Transverse colon (tissue), 4 donors: ENCODE measurements around the gene PIH1D1.

ENCODE experiments used
- EP300 ChIP-seq: sonication (generic); formaldehyde crosslinking; IDR thresholded peaks from one replicate; pipeline ENCODE4 v1.6.1; 2017; ENCODE audit warnings: antibody characterized with exemption, low read depth
- POLR2A ChIP-seq: fragments of 450-650 bp; IDR thresholded peaks from one replicate; pipeline ENCODE4 v1.6.1; 2016; ENCODE audit warnings: antibody characterized with exemption, mild to moderate bottlenecking, moderate library complexity
- POLR2AphosphoS5 ChIP-seq, 3 donors: sonication (generic); formaldehyde crosslinking; IDR thresholded peaks; one replicate each; pipeline ENCODE4 v1.6.1; 2016; ENCODE audit warnings: antibody characterized with exemption in 3 of 3
- TF ChIP-seq, protein P1 (sequence below), 5 experiments: fragments of 200-600 bp in 3 of 5; fragments of 450-650 bp in 2 of 5; sonication (generic) in 3 of 5; IDR thresholded peaks; 1 replicate in 2 of 5; 2 replicates in 3 of 5; pipeline ENCODE4 v1.5.1; 2016 to 2017; ENCODE audit warnings: antibody characterized with exemption in 5 of 5, inconsistent platforms in 3 of 5, mild to moderate bottlenecking in 2 of 5, moderate library complexity in 1 of 5

GRCh38 chr19:49417088-49417487, 34.5 kb downstream of the PIH1D1 start:
- TF ChIP-seq POLR2A = no peak
- TF ChIP-seq EP300 = no peak
- TF ChIP-seq, protein P1, sequence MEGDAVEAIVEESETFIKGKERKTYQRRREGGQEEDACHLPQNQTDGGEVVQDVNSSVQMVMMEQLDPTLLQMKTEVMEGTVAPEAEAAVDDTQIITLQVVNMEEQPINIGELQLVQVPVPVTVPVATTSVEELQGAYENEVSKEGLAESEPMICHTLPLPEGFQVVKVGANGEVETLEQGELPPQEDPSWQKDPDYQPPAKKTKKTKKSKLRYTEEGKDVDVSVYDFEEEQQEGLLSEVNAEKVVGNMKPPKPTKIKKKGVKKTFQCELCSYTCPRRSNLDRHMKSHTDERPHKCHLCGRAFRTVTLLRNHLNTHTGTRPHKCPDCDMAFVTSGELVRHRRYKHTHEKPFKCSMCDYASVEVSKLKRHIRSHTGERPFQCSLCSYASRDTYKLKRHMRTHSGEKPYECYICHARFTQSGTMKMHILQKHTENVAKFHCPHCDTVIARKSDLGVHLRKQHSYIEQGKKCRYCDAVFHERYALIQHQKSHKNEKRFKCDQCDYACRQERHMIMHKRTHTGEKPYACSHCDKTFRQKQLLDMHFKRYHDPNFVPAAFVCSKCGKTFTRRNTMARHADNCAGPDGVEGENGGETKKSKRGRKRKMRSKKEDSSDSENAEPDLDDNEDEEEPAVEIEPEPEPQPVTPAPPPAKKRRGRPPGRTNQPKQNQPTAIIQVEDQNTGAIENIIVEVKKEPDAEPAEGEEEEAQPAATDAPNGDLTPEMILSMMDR (IDR thresholded peaks at IDR 0.05) = no peak
- no peak for TF ChIP-seq POLR2AphosphoS5 (IDR thresholded peaks at IDR 0.05)
